ENCODE results near the gene PFKFB3.
"Not testable (repeated sequence)": the region's sequence is repeated elsewhere in the genome, so short reads cannot be mapped to it uniquely, and the experiment has no call there.

PFKFB3 gene

DNA sequence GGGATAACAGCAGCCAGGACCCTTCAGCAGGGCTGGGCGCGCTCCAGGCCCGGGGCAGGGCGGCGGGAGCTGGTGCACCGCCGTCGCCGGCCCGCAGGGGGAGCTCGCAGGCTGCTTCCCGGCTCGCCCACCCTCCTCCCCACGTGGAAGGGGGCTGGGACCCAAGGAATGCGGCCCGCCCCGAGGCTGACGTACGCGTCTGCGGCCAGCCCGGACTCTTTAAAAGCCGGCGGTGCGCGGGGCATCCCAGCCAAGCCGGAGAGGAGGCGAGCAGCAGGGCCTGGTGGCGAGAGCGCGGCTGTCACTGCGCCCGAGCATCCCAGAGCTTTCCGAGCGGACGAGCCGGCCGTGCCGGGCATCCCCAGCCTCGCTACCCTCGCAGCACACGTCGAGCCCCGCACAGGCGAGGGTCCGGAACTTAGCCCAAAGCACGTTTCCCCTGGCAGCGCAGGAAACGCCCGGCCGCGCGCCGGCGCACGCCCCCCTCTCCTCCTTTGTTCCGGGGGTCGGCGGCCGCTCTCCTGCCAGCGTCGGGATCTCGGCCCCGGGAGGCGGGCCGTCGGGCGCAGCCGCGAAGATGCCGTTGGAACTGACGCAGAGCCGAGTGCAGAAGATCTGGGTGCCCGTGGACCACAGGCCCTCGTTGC, at the start of gene PFKFB3:
Gene PFKFB3, plus strand, starts transcription at position 249 of the 647 bp plus-strand sequence. Its CDS starts 329 bp downstream, at position 578.
- DNase-seq: peak; percentile 97

DNA sequence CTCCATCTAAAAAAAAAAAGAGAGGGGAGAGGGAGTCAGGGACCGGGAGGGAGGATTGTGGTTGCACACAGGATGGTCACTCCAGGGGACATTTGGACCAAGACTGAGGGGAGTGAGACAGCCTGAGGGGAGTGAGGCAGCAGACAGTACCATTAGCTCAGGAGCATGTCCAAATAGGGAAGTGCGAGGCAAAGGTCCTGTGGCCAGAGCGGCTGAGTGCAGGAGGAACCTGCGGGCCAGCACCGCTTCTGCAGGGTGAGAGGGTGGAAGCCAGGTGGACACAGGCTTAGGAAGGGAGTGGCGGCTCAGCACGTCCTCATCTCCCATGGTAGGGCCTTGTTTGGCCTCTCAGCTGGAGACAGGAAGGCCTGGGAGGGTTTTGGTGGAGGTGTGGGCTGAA, 48.9 kb upstream of the PFKFB3 start:
- no peak for DNase-seq

- no peak for DNase-seq
Observed at GRCh38 chr10:6154566-6154965, 48.2 kb upstream of the PFKFB3 start.

- no peak for DNase-seq
Observed at GRCh38 chr10:6158276-6158675, 44.5 kb upstream of the PFKFB3 start.

DNA sequence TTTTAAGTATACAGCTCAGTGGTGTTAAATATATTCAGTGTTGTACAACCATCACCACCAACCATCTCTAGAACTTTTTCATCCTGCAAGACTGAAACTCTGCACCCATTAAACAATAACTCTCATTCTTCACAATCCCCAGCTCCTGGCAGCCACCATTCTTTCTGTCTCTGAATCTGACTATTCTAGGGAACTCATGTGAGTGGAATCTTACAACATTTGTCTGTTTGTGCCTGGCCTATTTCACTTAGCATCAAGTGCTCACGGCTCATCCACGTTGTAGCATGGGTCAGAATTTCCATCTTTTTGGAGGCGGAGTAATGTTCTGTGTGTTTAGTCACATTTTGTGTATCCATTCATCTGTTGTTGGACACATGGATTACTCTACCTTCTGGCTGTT, 40.8 kb upstream of the PFKFB3 start:
- peak; percentile 63 for DNase-seq

DNA sequence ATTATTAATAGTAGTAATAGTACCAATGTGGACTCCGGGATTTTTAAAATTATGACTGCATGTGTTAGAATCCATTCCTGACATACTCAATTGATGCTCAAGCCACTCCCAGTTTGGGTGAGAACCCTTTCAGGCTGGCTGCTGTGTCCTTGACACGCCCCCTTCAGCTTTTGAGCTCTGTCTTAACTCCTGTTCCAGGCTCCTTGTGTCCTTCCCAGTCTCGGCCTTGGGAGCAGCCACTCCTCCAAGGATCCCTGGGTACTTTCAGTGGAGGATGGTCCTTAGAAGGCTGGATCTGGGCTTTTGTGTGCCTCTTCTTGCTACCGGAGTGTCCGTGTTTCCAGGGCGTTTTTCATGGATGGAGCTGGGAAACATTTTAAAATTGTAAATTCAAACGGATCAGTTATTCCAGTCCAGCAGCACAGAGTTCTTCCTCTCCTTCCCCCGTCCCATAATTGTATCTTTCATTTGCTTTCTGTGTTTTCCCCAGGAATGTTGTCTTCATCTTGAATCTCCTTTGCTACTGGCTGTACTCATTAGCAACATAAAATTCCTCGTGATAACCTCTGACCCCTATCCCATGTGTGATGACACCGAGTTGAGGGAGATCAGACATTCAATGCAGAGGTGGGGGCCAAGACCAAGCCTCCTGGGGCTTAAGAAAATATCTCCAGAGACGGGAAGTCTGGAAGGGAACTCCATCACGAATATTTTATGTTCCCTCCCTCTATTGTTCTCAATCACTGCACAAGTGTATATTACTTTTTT, 40.0 kb upstream of the PFKFB3 start:
- DNase-seq: no peak

DNA sequence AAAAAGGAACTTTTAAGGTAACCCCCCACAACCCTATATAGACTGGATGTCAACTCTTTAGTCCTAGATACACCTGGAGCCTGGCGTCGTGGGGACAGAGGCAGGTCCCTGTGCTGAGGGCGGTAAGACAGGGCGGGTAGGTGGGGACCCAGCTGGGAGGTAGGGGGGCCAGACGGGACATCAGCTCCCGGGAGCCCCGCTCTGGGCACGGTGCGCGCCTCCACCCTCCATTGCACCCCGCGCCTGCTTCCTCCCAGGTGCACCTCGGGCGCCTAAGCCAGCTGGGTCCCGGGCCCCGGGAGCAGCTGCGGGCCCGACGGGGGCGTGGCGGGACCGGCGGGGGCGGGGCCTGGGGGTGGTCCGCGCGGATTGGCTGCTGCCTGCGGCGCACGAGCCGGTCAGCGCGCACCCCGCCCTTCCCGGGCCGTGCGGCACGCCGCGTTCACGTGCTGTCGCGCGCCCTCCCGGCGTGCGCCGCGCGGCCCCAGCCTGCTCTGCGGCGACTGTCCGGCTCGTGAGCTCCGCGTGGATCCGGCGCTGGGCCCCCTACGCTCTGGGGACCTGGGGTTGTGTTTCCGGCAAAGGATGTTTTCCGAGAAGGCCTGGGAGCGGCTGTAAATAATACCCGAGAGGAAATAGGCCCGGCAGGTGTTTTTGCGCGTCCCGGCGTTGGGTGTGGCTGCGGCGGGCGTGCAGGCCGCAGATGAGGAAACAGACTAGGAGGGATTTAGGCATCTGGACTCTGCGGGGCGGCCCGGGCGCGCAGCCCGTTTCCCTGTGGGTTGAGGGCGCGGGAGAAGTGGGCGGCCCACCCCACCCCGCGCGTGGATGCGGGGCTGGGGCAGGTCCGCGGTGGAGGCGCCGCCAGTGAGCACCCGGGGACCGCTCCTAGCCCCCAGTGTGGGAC, 39.1 kb upstream of the PFKFB3 start:
- peak; percentile 86 for DNase-seq

DNA sequence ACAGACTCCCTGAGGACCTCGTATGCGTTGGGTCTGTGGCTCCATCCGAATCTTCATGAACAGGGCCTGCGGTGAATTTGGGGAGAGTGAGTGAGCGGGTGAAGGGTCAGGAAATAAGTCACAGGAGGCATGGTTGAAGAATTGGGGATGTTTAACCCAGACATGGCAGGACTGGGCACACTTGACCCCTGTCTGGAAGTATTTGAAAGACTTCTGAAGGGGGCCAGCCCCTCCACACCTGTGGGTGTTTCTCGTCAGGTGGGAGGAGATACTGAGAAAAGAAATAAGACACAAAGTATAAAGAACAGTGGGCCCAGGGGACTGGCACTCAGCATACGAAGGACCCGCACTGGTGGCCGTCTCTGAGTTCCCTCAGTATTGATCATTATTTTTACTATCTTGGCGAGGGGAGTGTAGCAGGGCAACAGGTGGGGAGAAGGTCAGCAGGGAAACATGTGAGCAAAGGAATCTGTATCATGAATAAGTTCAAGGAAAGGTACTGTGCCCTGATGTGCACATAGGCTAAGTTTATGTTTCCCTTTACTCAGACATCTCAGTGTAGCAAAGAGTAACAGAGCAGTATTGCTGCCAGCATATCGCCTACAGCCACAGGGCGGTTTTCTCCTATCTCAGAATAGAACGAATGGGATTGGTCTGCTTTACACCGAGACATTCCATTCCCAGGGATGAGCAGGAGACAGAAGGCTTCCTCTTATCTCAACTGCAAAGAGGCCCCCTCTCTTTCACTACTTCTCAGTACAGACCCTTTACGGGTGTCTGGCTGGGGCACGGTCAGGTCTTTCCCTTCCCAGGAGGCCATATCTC, 38.2 kb upstream of the PFKFB3 start:
- no peak for DNase-seq

DNA sequence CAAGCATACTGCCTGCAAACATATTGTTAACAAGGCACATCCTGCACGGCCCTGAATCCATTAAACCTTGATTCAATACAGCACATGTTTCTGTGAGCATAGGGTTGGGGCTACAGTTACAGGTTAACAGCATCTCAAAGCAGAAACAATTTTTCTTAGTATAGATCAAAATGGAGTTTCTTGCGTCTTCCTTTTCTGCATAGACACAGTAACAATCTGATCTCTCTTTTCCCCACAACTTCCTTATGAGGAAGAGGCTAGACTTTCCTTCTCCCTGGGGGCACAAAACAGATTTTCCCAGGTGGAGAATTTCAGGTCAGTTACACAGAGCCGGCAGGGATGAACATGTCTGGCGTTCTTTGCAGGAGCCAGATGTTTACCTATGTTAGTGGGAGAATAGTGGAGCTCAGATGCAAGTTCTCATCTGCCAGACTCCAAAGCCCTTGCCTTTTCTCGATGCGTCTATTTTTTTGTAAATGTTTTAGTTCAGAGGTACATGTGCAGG, 37.5 kb upstream of the PFKFB3 start:
- no peak for DNase-seq

DNA sequence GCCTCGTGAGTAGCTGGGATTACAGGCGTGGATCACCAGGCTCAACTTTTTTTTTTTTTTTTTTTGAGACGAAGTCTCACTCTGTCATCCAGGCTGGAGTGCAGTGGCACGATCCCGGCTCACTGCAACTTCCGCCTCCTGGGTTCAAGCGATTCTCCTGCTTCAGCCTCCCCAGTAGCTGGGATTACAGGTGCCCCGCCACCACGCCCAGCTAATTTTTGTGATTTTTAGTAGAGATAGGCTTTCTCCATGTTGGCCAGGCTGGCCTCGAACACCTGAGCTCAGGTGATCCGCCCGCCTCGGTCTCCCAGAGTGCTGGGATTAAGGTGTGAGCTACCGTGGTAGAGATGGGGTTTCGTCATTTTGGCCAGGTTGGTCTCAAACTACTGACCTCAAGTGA, 36.8 kb upstream of the PFKFB3 start:
- not testable (repeated sequence) for DNase-seq

DNA sequence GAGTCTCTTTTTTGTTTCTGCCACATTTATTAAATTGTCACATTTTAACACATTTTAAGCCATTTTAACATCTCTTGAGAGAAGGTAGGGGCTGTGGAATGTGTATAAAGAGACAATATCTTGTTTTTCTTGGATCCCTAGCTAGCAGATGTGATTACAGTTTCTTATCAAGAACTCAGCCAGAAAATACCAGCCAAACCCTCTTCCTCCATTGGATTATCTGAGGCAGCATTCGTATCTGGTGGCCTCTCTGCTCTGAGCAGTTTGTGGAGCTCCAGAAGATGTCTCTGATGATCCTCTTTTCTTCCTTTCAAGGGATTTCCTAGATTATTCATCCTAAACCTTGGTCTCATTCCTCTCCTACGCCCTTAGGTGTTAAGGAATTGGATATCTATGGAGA, 35.3 kb upstream of the PFKFB3 start:
- no peak for DNase-seq

DNA sequence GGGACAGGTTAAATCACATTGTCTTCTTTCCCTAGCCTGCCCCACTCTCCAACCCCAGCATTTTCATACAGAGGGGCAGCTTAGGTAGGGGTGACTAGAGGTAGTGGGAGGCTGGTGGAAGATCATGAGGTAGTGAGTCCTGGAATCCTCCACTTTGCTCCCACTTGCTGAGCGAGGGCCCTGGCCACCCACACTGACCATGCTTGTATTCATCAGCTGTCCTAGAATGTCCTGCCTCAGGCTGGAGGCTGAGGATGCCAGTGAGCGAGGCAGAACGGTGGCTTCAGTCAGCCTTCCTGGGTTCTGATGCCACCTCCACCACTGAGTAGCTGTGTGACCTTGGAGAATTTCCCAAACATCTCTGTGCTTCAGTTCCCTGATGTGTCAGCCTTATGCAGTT, 34.6 kb upstream of the PFKFB3 start:
- DNase-seq: no peak

DNA sequence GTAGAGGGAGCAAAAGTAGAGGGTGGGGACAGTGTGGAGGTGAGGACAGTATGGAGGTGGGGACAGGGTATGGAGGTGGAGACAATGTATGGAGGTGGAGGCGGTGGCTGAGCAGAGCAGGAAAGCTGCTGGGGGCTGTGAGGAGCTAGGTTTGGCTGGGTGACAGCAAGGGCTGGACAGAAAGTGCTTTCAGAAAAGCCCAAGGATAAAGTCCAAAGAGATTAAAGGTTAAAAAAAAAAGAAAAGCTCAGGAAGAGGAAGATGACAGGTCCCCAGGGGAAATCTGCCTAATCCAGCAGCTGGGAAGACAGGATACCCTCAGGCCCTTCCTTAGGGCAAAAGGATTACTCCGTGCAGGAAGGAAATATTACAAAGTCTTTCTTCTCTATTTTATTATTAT, 32.1 kb upstream of the PFKFB3 start:
- no peak for DNase-seq

DNA sequence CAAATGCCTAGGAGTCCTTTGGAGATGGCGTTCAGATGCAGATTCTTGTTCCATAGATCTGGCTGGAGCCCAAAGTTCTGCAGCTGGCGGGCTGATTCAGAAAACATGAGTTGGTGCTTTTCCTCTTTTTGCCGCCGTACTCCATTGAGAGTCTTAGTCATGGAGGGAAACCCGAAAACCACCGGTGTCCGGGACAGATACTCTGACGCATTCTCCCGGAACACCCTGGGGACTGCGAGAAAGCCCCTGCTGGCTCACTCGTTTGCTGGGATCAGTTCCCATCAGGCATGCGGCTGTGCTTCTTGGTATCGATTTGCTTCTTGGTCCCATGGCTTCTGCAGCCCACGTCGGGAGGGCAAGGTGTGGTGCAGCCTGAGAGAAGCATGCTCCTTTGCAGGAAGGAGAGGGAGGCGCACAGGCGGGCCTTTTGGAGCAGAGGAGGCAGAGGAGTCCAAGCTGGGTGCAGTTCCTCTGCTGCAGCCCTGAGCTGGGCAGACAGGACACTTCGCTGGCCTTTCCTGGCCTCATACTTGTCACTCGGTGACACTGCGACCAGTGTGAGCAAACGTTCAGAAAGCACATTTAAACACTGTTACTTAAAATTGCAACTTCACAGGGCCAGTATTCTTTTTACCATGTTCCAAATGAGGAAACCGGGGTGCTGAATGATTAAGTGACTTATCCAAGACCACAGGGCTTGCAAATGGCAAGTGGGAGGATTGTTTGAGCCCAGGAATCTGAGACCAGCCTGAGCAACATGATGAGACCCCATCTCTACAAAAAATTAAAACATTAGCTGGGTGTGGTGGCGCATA, 30.6 kb upstream of the PFKFB3 start:
- DNase-seq: peak; percentile 96

- DNase-seq: no peak
Observed at GRCh38 chr10:6173203-6173602, 29.5 kb upstream of the PFKFB3 start.

DNA sequence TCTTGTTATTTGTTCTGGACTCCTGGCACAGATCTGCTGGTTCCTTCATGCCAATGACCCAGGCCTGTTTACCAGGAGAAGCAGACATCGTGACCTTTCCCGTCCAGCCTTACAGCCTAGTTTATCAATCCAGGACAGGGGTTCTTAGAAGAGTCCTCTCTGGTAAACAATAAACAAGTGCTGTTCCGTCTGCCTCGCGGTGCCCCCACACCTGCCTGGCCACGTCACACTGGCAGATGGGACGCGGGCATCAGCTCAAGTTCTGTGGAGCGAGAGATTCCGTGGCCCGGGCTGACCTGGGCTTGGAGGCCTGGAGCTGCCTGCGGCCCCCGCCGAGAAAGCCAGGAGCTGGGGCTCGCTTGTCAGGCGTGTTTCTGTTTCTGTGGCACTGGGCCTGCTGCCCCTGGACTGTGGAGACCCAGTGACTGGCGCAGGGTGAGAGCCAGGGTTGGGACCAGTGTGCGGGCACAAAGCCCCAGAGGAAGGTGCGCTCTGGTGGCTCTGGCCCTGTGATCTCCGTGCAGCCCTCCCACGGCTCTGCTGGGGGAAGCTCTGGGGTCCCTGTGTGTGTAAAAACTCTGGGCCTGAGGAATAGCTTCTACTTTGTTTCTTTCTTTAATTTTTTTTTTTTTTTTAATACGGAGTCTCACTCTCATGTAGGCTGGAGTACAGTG, 28.4 kb upstream of the PFKFB3 start:
- no peak for DNase-seq

DNA sequence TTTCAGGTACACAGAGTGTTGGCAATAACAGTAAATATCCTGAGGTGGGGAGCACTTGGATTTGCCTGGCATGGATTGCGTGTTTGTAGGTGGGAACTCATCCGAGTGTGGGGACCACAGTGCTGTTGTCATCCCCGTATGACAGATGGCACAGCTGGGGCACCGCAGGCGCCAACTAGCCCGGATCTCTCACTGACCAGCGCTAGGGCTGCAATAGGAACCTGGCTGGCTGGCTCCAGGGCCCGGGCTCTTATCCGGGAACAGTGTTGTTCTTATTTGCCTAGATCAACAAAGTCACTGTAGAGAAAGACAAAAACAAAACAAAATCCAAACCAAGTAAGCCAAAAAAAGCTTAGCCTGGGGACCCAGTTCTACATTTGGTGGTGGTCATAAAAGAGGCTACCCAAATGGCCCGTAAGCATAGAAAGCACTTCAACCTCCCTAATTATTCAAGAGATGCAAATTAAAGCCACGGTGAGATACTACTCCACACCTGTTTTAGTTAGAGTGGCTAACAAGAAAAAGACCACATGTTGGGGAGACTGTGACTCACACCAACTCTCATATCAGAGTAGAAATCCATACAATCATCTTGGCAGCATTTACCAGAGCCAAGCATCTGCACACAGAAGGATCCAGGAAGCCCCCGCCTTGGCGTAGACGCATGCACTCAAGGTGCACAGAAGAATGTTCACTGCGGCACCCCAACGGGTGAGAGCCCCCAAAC, 27.2 kb upstream of the PFKFB3 start:
- no peak for DNase-seq

- peak; percentile 56 for DNase-seq
Observed at GRCh38 chr10:6176691-6177231, 26.0 kb upstream of the PFKFB3 start.

- no peak for DNase-seq
Observed at GRCh38 chr10:6177880-6178281, 24.9 kb upstream of the PFKFB3 start.

DNA sequence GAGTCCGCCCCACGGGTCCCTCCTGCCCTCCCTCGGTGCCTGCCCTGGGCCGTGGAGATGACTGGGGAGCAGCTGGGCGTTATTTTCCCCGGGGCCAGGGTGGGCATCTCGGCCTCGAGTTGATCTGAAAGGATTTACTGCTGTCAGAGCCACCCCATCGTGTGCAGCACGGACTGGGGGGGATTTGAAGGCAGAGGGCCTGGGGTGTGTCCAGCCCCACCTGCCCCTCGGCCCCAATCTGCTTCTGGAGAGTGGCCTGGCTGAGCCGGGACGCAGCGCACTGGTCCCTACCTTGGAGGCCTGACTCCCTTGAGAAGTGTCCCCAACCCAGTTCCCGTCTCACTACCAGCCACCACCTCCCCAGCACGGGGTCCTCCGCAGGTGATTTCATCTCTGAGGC, 24.2 kb upstream of the PFKFB3 start:
- DNase-seq: no peak

All from inflammatory macrophage treated with lipopolysaccharide for 4 hours (primary cell).